Raji (cell line): ENCODE measurements around the gene HSD17B8.

Experiments used
- POLR2A ChIP-seq: IDR thresholded peaks from 2 replicates; pipeline ENCODE4 v1.6.1; 2011; ENCODE audit warnings: low read depth, low read length, control low read depth; ENCODE audit not compliant: insufficient read depth

The HSD17B8 gene

GRCh38 chr6:33195304-33196165 lies 8.9 kb upstream of the HSD17B8 start:
- no peak for TF ChIP-seq POLR2A

- no peak for TF ChIP-seq POLR2A
These were observed 6.9 kb upstream of the HSD17B8 start for GRCh38 chr6:33197431-33198048.

DNA sequence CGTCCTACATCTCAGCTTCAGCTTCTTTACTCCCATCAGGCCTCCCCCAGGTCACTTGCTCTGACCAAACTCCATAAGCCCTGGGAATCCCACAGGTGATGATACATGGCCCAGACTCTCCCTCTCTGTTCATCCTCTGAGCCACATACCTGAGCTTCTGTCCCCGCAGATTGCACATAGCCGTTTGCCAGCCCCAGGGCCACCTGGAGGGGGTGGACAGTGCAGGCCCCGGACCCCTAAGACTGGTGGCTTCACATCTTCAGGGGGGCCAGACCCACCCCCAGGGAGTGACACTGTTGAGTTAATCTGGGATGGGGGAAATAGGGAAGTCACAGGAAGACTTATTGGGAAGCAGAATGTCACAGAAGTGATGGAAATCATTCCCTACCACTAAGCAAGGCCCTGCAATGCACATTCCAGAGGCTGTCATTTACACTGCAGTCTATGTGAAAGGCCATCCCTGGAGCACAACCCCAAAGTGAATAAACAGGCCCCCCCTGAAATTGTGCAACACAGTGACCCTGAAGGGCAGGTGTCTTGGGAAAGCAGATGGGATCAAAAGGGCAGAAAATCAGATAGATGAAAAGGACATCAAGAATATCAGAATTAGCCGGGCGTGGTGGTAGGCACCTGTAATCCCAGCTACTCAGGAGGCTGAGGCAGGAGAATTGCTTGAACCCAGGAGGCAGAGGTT lies 6.1 kb upstream of the HSD17B8 start:
- TF ChIP-seq POLR2A, result no peak

DNA sequence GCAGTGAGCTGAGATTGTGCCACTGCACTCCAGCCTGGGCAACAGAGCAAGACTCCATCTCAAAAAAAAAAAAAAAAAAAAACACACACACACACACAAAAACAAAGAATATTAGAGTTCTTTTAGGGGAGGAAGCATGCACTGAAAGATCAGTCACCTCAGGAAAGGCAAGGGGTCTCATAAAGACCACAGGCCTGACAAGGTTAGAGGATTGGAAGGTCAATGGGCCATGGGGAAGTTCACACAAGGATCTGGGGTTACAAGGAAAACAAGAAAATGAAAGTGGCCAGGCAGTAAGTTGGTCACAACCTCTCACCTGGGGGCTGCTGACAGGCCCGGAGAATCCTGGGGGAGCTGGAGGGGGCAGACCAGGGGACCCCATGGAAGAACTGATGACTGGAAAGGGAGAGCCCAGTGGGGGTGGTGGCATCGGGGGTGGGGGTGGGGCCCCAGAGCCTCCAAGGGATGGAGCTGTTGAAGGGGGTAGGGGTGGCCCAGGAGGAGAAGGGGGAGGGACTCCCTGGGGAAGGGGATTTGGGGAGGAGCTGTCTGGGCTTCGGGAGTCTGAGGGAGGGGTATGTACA lies 5.5 kb upstream of the HSD17B8 start:
- no peak for TF ChIP-seq POLR2A

DNA sequence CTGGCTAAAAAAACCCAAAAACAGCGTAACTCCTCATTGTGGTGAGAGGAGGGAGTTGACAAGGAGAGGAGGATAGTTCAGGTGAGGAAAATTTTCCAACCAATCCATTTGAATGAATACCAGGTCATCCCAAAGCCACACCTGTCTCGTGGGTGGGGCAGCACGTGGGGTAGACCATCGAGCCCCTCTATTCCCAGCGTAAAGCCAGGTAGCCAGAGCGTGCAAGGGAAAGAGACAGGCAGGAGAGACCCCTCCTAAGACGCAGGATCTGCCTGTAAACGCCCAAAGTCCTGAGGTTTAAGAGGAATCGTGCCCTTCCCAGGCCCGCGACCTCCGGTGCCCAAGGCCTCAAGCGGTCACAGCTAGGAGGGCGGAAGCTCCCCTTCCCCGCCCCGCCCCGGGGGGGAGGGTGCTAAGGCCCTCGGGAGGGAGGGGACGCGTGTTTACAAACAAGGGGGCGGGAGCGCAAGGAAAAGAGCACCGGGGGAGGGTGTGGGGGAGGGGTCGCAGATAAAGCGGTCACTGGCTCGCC lies 4.7 kb upstream of the HSD17B8 start:
- TF ChIP-seq POLR2A, result peak; percentile 76

DNA sequence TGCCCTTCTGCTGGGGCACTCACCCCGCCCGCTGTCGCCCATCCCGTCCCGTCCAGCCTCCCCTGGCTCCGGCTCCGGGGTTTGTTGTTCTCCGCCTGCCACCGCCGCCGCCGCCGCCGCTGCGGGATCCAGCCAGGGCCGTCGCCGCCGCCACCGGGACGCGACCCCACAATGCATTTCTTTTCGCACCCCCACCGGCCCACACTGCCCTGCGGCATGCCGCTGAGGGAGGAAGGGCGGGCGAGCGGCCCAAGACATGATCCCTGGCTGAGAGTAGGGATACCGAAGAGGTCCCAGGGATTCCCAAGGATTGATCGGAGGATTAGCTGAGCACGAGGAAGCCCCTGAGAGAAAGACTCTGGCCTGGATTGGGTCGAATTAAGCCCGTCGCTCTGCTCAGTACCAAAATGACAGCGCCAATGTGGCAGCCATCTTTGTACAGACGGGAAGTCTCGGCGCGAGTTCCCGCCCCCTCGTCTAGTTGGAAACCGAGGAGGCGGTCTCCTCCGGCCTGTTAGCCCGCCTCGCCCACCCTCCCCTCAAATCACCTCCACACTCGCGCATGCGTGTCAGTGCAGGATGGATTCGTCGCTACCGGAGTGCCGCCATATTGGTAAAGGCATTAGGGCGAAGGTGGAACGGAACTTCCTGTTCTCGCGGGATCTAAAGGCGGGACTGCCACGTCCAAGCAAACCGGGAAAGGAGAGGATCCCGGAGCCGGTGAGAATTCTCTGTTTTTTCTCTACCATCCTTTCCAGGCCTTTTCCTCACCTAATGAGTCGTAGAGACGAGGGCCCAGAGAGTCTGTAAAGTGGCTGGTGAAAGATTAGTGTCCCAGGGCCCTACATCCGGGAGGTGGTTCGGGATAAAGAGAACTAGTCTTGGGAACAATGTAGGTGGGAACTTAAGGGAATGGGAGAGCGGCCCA lies 4.0 kb upstream of the HSD17B8 start, which contains the start of the genes RXRB and SLC39A7:
Gene RXRB (minus strand): TSS at position 447 of the 928 bp plus-strand sequence. CDS start 189 bp downstream, at position 258.
Gene SLC39A7 (plus strand): TSS at position 649 of the 928 bp plus-strand sequence. CDS start 379 bp downstream, outside the sequence.
- peak; percentile 76 for TF ChIP-seq POLR2A

GRCh38 chr6:33201147-33201545 lies 3.3 kb upstream of the HSD17B8 start:
- no peak for TF ChIP-seq POLR2A

GRCh38 chr6:33201935-33202334 lies 2.5 kb upstream of the HSD17B8 start:
- no peak for TF ChIP-seq POLR2A

DNA sequence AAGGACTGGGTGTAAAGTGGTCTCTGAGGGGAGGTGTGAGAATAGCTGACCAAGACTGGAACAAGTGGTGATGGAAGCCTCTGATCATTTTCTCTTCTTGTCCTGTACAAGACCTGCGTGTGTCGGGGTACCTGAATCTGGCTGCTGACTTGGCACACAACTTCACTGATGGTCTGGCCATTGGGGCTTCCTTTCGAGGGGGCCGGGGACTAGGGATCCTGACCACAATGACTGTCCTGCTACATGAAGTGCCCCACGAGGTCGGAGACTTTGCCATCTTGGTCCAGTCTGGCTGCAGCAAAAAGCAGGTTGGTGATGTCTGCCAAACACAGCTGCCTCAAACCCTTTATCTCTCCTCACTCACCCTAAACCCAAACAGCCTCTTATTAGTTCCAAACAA lies 1.7 kb upstream of the HSD17B8 start:
- TF ChIP-seq POLR2A, result no peak

DNA sequence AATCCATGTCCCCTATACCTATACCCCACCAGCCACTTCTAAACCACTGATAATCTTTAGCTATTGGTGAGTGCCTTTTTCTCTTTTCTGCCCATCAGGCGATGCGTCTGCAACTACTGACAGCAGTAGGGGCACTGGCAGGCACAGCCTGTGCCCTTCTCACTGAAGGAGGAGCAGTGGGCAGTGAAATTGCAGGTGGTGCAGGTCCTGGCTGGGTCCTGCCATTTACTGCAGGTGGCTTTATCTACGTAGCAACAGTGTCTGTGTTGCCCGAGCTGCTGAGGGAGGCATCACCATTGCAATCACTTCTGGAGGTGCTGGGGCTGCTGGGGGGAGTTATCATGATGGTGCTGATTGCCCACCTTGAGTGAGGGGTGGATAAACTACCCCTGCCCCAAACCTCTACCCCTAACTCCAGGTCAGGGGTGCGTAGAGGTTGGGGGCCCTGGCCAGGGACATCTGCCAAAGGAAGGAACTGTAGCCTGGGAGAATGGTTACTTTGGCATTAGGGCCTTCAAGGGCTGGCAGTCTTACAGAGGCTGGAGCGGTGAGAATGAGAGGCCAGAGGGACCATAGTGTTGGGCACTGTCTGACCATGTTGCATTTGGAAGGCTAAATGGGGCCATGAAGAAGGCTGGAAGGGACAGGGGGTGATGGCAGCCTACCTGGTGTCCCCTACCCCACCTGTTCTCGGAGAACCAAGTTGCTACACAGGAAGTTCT lies 851 bp upstream of the HSD17B8 start:
- TF ChIP-seq POLR2A, result no peak

DNA sequence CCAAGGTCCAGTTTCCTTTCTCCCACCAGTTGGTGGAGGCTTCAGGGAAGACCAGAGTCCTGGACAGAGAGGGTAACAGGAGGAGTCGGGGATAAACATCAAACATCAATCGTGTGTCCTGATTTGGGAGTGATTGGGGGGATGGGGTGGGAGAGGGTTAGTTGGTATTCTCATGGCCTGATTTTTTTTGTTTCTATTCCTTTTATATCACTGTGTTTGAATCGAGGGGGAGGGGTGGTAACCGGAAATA lies 365 bp upstream of the HSD17B8 start:
- no peak for TF ChIP-seq POLR2A

DNA sequence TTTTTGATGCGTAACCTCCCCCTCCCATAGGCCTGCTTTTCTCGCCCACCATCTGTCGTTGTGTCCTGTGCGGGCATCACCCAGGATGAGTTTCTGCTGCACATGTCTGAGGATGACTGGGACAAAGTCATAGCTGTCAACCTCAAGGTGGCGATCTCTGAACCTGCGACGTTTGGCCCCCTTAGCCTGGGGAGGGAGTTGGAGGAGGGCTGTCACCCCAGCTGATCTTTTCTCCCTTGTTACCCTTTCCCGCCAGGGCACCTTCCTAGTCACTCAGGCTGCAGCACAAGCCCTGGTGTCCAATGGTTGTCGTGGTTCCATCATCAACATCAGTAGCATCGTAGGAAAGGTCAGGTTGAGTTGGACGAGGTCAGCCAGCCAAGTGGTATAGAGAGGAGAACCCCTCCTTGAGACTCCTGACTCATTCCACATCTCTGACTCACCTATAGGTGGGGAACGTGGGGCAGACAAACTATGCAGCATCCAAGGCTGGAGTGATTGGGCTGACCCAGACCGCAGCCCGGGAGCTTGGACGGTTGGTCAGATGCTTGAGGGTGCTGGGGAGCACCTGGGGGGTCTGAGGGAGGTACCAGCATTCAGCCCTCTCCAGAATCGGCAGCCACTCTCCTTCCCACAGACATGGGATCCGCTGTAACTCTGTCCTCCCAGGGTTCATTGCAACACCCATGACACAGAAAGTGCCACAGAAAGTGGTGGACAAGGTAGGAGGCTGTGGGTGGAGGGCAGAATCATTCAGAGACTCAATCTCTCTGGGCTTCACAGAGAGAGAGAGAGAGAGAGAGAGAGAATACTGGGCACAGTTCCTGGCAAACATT lies 954 bp downstream of the HSD17B8 start:
- no peak for TF ChIP-seq POLR2A

DNA sequence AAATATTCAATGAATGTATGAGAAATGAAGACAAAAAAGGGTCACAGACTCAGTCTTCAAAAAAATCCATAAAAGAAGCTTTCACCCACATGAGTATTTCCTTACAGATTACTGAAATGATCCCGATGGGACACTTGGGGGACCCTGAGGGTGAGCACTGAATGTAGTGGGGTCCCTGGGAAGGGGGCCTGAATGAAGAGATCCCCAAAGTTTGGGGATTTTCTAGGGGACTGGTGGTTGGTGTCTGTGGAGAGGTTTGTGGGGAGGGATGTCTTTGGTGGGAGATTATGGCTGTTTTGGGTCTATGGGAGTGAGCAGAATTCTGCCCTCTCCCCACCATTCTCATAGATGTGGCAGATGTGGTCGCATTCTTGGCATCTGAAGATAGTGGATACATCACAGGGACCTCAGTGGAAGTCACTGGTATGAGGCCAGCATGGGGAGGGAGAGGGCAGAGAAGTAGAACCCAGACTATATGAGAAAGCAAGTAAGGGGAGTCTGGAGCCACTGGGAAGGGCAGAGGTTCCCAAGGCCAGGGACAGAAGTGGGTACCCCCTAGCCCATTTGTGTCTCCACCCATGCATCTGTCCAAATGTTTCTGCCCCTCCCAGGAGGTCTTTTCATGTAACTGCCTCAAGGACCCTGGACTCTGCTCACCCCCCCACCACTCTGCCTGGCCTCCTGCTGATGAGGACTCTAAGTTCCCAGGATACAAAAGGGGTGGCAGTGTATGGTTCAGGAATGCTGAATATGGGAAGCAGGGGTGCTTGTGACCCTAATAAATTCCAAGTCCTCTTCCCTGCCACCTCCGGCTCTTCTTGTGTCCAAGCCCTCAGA lies 1.8 kb downstream of the HSD17B8 start:
- TF ChIP-seq POLR2A, result no peak; the same call in 1 of the 2 replicates
